Amygdala (tissue), 56 donors: ENCODE measurements around the gene ERMARD.
"Not testable (repeated sequence)": the region's sequence is repeated elsewhere in the genome, so short reads cannot be mapped to it uniquely, and the experiment has no call there.

Source experiments
- DNase-seq, 56 donors: peaks; one replicate each; lab custom pipeline; 2025; lab: John Stamatoyannopoulos, UW

ERMARD gene

GRCh38 chr6:169729961-169730360, 21.5 kb upstream of the ERMARD start:
- DNase-seq, result no peak

- no peak for DNase-seq
Measured at GRCh38 chr6:169738204-169738975, 13.0 kb upstream of the ERMARD start.

GRCh38 chr6:169738976-169739529, 12.4 kb upstream of the ERMARD start:
- DNase-seq, result no peak

GRCh38 chr6:169741344-169741743, 10.1 kb upstream of the ERMARD start:
- no peak for DNase-seq

GRCh38 chr6:169745405-169745804, 6.0 kb upstream of the ERMARD start:
- DNase-seq, result no peak

- DNase-seq, result no peak
Measured at GRCh38 chr6:169746556-169746955, 4.9 kb upstream of the ERMARD start.

GRCh38 chr6:169752074-169752623, 727 bp downstream of the ERMARD start:
- peak in 3 of 56 donors; percentile 41 to 51 (median 41) for DNase-seq

- no peak for DNase-seq
Measured at GRCh38 chr6:169755162-169755561, 3.7 kb downstream of the ERMARD start.

- no peak for DNase-seq
Measured at GRCh38 chr6:169763308-169763707, 11.9 kb downstream of the ERMARD start.

- no peak for DNase-seq
Measured at GRCh38 chr6:169763881-169764280, 12.5 kb downstream of the ERMARD start.

GRCh38 chr6:169765789-169766188, 14.4 kb downstream of the ERMARD start:
- DNase-seq, result not testable (repeated sequence)

- no peak for DNase-seq
Measured at GRCh38 chr6:169766232-169766631, 14.8 kb downstream of the ERMARD start.

GRCh38 chr6:169766921-169767736, 15.7 kb downstream of the ERMARD start:
- no peak for DNase-seq

GRCh38 chr6:169774347-169774746, 22.9 kb downstream of the ERMARD start:
- no peak for DNase-seq

GRCh38 chr6:169775321-169775720, 23.9 kb downstream of the ERMARD start:
- no peak for DNase-seq

GRCh38 chr6:169776379-169776778, 25.0 kb downstream of the ERMARD start:
- DNase-seq, result no peak

GRCh38 chr6:169777896-169778295, 26.5 kb downstream of the ERMARD start:
- DNase-seq, result no peak

GRCh38 chr6:169778646-169779045, 27.2 kb downstream of the ERMARD start:
- DNase-seq, result no peak

GRCh38 chr6:169779092-169779815, 27.8 kb downstream of the ERMARD start:
- DNase-seq, result no peak

- no peak for DNase-seq
Measured at GRCh38 chr6:169779896-169780295, 28.5 kb downstream of the ERMARD start.
